Limb (tissue), 2 donors: ENCODE results near the gene ELP1.
"Not testable (repeated sequence)": the region's sequence is repeated elsewhere in the genome, so short reads cannot be mapped to it uniquely, and the experiment has no call there.

Source experiments
- DNase-seq, 2 donors: peaks; one replicate each; pipeline ENCODE4 v3.0.0-alpha.2; 2016; ENCODE audit errors: extremely low spot score in 2 of 2

Gene ELP1, protein sequence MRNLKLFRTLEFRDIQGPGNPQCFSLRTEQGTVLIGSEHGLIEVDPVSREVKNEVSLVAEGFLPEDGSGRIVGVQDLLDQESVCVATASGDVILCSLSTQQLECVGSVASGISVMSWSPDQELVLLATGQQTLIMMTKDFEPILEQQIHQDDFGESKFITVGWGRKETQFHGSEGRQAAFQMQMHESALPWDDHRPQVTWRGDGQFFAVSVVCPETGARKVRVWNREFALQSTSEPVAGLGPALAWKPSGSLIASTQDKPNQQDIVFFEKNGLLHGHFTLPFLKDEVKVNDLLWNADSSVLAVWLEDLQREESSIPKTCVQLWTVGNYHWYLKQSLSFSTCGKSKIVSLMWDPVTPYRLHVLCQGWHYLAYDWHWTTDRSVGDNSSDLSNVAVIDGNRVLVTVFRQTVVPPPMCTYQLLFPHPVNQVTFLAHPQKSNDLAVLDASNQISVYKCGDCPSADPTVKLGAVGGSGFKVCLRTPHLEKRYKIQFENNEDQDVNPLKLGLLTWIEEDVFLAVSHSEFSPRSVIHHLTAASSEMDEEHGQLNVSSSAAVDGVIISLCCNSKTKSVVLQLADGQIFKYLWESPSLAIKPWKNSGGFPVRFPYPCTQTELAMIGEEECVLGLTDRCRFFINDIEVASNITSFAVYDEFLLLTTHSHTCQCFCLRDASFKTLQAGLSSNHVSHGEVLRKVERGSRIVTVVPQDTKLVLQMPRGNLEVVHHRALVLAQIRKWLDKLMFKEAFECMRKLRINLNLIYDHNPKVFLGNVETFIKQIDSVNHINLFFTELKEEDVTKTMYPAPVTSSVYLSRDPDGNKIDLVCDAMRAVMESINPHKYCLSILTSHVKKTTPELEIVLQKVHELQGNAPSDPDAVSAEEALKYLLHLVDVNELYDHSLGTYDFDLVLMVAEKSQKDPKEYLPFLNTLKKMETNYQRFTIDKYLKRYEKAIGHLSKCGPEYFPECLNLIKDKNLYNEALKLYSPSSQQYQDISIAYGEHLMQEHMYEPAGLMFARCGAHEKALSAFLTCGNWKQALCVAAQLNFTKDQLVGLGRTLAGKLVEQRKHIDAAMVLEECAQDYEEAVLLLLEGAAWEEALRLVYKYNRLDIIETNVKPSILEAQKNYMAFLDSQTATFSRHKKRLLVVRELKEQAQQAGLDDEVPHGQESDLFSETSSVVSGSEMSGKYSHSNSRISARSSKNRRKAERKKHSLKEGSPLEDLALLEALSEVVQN (N-terminal part only)

DNA sequence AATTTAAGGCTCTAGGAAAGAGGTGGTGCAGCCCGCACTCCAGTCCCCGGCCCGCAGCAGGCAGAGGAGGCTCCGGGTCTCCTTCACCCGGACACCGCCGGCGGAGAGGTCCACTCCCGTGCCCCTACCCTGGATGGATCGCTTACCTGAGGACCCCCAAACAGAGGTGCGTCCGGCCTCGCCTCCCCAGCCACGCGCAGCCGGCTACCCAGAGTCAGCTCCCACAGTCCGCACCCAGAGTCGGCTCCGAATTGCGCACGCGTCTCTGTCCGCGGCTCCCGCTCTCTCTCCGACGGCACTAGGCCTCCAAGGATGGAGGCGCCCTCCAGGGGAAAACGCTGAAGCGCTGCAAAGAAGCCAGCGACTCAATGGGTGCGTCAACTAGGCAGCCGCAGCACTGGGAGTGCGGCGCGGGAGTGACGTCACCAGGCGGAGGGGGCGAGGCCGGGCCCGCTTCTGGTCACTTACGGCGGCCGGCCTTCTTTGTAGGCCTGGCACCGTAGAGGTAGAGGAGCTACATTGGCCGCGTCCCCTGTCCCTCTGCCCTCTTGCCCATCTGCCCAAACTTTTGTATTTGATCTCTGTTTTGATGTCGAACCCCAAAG, at the start of gene ELP1:
Gene ELP1, minus strand, starts transcription at position 407 of the 605 bp plus-strand sequence. CDS start 2,978 bp downstream, outside the sequence.
- peak; percentile 91 to 95 for DNase-seq

DNA sequence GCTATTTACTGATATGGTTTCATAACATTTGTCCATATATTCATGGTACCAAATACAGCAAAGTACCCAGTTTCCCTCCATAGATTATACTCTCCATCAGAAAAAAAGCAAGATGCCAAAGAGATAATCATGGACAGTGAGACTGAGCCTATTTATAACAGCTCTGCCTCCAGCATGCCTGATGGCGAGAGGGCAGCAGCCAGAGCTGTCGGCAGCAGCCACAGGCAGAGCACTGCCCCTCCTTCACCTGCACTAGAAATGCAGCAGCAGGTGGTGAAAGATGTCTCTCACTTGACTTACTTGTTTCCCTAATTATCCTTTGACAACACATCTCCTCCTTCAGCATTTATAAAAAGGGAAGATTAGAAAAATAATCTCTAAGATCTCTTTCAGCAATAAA, 47.0 kb upstream of the ELP1 start:
- no peak for DNase-seq

DNA sequence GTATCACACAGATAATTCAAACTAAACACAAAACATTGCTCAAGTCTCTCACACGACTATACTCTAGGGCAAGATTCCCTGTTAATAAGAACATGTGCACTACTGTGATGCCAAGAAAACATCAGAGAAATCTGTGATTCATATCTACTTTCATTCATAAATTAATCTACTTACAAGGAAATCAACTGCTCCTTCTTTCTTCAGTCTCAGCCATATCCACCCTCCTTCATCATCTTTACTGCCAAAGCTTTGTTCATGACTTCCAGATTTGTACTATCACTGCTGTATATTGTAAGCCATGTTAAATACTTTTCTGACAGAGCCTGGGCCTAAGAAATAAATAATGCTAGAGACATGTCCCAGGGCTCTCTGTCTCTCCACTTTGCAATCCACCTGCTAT, 44.3 kb upstream of the ELP1 start:
- DNase-seq = no peak

DNA sequence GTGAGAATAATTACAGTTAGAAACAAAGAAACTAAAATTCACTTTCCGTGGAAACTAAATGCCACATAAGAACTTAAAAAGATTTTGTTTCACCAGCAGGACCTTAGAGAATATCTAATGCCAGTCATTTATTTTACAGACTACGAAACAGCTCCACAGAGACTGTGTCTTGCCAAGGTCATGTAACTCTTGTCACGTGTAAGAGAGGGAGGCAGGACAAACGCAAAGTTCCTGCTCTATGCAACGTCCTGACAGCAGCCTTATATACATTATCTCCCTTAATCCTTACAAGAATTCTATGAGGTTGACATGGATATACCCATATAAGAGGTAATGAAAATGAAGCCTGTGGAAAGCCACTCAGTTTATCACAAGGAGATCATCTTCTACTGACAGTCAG, 40.0 kb upstream of the ELP1 start:
- DNase-seq = no peak

DNA sequence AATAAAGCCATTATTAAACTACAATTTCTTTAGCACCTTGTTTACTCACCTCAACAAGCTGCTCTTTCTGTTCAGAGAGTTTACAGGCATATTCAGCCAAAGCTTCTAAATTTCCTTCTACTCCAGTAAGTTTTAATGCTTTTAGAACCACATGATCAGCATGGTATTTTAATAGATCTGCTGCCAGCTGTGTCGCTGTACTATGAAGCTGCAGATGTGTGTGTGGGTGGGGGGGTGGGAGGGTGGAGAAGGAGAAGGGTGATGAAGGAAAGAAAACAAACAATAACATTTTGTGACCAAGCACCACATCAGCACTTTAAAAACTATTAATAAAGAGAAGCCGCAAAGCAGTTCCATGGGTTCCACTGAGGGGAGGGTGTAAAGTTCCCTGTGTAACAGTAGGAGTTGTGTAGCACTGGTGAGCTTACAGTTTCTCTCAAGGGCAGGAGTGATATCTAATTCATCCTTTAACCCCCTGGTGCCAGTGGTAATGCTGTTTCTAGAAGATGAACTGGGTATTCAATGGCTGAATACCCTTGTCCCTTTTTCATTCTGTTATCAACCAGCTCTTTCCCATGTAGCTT, 38.8 kb upstream of the ELP1 start:
- peak in 1 of 2 donors; percentile 37 for DNase-seq

DNA sequence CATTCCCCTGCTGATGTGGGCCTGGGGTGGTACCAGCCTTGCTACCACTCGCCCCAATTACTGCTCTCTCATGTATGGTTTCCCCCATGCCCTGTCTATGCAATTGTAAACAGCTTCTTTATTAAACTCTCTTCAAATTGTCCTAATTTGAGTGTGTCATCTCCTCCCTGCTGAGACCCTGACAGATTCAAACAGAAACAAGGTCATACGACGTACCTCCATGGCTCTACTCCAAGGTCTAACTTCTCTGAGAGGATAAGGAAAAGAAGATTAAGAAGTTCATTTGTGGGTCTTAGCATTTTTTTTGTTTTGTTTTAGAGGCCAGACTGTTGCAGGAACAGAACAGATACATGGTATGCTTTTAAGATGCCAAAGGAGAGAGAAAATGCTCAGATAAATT, 38.3 kb upstream of the ELP1 start:
- no peak for DNase-seq

DNA sequence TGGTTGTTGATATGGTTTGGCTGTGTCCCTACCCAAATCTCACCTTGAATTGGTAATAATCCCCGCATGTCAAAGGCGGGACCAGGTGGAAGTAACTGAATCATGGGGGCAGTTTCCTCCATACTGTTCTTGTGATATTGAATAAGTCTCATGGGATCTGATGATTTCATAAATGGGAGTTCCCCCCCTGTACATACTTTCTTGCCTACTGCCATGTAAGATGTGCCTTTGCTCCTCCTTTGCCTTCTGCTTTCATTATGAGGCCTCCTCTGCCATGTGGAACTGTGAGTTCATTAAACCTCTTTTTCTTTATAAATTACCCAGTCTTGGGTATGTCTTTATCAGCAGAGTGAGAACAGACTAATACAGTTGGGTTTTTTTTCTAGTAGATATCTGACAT, 37.5 kb upstream of the ELP1 start:
- DNase-seq = not testable (repeated sequence)

DNA sequence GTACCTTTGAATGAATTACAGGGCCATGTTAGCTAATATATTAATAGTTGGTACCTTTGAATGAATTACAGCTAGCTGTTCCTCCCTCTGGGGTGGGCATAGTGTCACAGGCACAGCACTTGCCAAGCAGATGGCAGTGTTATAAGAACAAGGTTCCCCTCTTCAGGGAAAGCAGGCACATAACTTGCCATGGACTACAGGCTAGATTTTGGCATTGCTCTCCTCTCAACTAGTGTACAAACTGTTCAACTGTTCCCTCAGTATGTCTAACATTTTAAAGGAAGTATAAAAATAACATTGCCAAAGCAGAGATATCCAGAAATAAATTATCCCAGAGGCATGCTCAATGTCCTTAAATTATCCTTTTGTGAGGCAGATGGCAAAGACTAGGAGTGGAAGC, 34.0 kb upstream of the ELP1 start:
- no peak for DNase-seq

DNA sequence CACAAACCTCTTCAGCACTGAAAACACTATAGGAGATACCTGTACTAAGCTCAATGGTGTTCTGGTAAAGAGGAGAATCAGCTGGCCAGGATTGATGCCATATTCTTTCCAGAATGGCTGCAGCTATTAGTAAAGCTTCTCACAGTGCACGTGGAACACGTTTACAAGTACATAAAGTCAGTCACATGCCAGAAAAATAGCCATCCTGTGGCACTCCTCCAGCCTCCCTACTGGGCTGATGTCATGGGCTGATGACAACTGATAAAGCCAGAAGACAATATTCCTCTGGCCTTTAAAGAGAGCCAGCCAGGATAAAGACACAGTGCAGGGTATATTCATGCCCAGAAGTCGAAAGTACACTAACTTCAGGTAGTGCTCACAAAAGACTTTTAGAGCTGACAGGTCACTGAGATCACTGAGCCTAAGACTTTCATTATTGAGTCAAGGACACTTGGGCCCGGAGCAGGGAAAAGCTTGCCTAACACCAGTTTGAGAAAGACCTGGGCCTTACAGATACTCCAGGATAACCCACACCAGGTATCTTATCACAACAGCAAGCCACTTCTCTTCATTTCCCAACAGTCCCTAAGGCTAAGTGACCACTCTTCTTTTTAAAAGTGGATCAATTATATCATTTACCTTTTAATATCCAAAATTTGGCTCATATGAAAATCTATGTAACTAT, 29.7 kb upstream of the ELP1 start:
- no peak for DNase-seq

DNA sequence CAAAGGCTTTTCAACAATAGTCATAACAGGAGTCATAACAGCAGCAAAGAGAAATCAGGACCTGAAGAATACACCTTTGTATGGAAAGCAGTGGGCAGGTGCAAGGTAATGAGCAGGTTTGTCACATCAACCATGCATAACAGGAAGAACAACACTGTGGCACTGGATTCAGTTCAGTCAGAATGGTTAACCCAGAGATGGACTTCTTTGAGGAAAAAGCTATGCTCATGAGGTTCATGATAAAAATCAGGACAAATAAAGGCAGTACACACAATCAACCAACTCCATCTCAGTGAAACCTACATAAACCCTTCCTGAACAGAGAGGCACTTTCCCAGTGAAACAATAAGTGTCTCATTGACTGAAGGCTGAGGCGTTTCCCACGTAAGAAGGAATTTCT, 27.2 kb upstream of the ELP1 start:
- DNase-seq = no peak

DNA sequence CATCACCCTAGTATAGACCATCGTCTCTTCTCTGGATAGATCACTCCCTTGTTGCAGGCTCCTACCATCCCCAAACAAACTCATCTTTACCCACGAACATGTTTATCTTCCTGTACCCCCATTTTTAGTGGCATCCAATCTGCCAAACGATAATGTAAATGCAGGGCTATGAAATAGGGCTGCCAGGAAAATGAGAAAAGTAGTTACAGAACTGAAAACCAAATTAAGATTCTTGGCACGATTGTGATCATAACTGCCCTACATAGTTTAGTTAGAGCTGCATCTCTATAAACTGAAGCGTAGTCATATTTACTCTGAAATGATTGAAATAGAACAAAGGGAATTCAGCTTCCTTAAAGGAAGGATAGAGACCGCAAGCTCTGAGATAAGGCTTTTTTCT, 26.4 kb upstream of the ELP1 start:
- no peak for DNase-seq

DNA sequence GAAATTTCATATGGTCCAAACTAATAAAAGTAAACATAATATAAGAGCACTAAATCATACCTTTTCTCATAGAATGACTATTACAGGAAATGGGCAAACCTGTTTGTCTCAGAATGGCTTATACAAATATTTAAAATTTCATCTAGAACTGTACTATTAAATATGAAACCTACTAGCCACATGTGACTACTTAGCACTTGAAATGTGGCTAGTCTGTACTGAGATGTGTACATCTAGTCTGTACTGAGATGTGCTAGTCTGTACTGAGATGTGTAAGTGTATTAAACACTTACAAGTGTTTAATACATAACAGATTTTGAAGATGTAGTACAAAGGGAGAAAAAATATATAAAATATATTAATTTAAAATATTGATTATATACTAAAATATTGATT, 22.7 kb upstream of the ELP1 start:
- no peak for DNase-seq

DNA sequence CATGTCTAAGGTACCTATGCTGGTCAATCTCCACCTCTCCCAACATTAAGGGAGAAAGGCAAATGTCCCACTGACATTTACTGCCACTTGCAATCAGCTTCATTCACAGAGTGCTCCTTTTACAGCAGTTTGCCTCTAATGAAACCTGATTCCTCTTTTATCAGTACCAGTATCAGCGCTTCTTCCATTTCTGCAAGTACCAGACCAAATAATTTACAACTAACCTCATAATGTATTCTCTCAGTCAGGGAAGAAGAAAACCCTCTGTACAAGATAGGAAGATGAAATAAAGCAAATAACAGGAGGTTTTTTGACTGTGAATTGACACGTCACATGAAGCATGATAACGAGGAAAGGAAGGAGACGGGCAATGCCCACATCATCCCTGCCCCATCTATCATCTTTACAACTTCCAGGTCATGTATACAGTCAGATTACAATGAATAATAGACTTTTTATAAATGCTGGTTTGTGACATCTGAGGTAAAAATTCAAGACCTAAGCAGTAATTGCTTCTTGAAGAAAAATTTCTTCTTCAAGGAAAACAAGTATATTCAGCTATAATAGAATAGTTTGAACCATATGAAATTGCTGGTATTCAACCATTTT, 22.2 kb upstream of the ELP1 start:
- DNase-seq = no peak

DNA sequence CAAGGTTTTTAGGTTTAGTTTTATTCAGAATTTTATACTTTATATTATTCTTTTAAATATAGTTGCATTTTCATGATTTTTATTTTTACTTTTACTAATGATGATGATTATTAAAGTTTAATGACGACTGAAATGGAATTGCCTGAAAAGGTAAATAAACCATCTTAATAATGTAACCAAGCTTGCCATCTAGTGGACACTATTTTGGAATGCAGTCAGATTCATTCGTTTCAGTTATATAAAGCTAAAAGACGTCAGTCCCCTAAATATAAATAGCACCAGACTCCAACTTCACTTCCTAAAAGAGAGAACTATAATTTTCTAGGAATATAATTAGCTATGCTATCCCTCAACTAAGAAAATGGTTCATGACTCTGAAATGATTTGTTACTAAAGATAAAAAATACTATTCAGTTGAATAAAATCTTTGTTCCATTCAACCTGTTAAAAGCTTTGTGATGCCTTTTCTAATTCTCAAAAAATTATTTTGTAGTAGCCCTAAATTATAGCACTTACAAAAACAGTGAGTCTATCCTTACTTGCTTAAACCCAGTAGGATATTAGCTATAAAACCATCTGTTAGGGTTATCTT, 20.2 kb upstream of the ELP1 start:
- peak in 1 of 2 donors; percentile 78 for DNase-seq

DNA sequence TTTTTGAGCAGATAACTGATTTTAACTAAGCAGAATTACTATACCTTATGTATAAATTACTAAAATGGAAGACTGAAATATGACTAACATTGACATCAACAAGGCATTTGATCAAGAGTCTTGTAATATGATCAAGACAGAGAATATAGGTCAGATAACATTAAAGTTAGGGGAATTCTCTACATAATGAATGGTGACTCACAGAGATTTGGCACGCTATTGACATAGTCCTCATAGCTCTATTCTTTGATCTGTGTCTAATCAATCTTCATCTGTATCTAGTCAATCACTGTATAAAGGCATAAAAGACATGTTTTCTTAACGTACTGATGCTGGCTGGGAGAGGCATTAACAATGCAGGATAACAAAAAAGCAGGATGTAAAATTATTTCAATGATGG, 17.7 kb upstream of the ELP1 start:
- DNase-seq = no peak

DNA sequence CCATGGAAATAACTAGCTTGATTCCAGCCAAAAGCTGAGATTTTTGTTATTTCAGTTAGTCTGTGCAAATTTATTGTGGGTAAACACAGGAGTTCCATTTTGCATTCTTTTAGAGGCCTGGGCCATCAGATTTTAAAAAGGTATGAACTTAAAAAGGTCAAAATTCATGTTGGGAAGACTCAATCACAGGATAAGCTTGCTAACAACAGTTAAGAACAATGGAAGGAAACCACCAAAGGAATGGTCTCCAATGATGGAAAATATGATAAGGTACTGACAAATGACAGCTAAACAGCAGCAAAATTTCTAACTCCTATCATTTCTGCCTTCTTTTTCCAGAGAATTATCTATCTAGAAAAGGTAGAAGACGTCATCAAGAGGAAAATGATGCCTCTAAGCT, 16.2 kb upstream of the ELP1 start:
- no peak for DNase-seq

DNA sequence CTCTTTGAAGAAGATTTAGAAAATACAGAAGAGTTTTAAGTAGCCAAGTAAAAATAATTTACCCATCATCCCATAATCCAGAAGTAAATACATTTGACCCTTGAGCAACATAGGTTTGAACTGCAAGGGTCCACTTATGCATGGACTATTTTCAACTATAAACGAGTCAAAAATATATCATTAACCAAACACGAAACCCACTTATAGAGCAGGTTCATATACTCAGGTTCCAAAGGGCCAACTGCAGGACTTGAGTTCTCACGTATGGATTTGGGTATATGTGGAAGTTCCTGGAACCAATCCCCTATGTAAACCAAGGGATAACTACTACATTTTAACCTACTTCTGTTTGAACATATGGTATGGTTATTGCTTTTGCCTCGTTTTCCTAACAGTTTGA, 6.1 kb upstream of the ELP1 start:
- DNase-seq = no peak

DNA sequence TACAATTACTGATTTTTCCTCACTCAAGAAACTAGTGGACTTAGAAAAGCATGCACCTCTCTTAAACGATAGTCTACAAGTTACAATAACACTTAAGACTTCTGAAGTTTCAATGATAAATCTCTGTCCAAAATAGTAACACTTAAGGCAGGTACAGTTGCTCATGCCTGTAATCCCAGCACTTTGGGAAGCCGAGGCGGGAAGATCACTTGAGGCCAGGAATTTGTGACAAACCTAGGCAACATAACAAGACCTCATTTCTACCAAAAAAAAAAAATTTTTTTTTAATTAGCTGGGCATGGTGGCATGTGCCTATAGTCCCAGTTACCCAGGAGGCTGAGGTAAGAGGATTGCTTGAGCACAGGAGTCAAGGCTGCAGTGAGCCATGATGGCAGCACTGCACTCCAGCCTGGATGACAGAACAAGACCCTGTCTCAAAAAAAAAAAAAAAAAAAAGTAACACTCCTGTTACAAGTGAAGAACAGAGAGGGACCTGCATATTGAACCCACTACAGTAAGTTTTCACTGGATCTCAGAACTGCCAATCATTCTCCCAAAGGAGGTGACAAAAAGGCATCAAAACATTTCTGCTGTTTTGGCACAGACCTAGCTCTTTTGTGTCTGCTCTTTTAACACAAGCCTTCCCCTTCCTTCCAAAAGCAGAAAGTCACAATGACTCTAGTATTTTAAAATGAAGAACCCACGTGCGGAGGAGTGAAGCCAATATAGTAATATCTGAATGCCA, 3.8 kb upstream of the ELP1 start:
- DNase-seq = no peak

DNA sequence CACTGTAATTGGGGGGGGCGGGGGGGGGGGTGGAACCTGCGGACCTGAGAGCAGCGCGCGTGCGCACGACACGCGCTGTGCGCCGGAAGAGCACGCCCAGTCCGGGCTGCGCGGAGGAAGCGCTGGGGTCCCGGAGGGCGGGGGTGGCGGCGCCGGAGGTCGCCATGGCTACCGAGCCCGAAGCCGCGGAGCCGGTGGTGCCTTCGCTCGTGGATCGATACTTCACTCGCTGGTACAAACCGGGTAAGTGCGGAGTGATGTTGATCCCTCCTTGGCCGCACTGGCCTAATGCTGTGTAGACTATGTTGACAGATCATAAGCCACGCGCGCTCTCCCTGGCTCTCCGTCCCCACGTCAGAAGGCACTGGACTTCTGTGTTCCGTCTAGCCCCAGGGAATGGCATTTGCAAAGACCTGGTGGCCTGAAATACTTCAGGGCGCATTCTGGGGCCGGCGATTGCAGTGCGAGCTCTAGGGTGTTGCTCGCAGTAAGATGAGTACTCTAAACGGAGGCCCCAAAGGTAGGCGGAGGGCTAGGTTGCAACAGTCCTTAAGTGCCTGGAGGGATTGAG, 484 bp upstream of the ELP1 start, which contains the start of gene ABITRAM:
Gene ABITRAM, plus strand, starts transcription at position 78 of the 571 bp plus-strand sequence. Its CDS starts 87 bp downstream, at position 165.
- DNase-seq = peak in 1 of 2 donors; percentile 92
